Mammary epithelial cell (primary cell): ENCODE data around the gene MRC1.

Experiments
- CTCF ChIP-seq, 2 donors: IDR thresholded peaks in 1 of 2; conservative IDR thresholded peaks in 1 of 2; 2 replicates each; pipeline ENCODE4 v1.5.1; 2011 to 2012; ENCODE audit warnings: inconsistent platforms in 2 of 2, low read length in 2 of 2, mild to moderate bottlenecking in 2 of 2, control low read depth in 1 of 2, low read depth in 1 of 2; ENCODE audit not compliant: insufficient read depth in 1 of 2; ENCODE audit errors: extremely low read depth in 1 of 2
- EZH2 ChIP-seq: IDR thresholded peaks from 2 replicates; pipeline ENCODE4 v1.6.1; 2012; ENCODE audit warnings: low read length, inconsistent platforms, borderline replicate concordance

DNA sequence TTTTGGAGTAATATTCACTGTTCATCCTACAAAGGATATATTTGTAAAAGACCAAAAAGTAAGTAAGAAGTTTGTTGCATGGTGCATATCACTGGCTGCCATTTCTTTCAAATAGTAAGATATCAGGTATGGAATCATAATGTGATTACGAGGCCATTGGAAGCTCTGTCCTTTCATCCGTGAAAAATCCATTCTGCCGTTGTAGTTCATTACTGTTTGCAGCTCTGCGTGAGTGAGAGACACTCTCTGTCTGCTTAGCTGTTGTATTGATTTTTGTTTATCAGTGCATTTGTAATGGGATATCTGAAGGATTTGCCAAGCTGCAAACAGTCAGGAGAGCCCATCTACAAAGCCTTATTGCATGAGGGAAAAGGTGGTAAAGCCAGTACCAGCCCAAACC lies 98.5 kb downstream of the MRC1 start:
- no peak for TF ChIP-seq CTCF (conservative IDR thresholded peaks at IDR 0.05 in 1 of 2, IDR thresholded peaks at IDR 0.05 in 1 of 2; ENCODE audit: extremely low read depth in 1 of 2, insufficient read depth in 1 of 2, low read depth in 1 of 2, low read length in 2 of 2)
- no peak for TF ChIP-seq EZH2
